Stimulated activated naive CD8-positive, alpha-beta T cell treated with anti-CD3 and anti-CD28 coated beads, Interleukin-15, Interleukin-2, amounts not matched to agents 100 U/mL and 50 U/mL, for 24 hours (primary cell): Measurements from ENCODE around the gene FLNB.
A peak's percentile ranks its signal among the peaks of the same experiment; 100 is the strongest.

Source experiments
- ATAC-seq: fragments of 150-1000 bp; cut with Tn5 transposase; one replicate; pipeline ENCODE4 v1.10.0; 2021
- DNase-seq: peaks from one replicate; pipeline ENCODE4 v3.0.0; 2021

Gene FLNB

GRCh38 chr3:58163234-58163633, 155.0 kb downstream of the FLNB start:
- no peak for ATAC-seq
- DNase-seq = no peak

GRCh38 chr3:58164199-58164879, 156.1 kb downstream of the FLNB start:
- DNase-seq (no peak), ATAC-seq (no peak)

GRCh38 chr3:58164906-58165821, 156.9 kb downstream of the FLNB start:
- ATAC-seq (no peak), DNase-seq (no peak)

GRCh38 chr3:58167431-58168351, 159.5 kb downstream of the FLNB start:
- peak; percentile 80 for DNase-seq
- peak; percentile 83 for ATAC-seq

DNA sequence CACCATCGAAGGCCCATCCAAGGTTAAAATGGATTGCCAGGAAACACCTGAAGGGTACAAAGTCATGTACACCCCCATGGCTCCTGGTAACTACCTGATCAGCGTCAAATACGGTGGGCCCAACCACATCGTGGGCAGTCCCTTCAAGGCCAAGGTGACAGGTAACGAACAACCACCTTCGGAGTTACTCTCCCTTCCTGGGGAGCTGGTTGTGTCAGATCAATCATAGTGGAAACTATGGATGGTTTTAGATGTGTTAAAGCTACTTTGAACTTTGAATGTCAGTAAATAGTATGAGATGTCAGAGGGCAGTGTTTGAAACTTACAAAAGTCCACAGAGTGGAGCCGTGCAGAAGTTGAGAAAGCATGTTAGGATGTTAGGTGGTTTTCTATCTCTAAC, 160.3 kb downstream of the FLNB start:
- no peak for ATAC-seq

GRCh38 chr3:58169371-58169770, 161.1 kb downstream of the FLNB start:
- no peak for DNase-seq
- no peak for ATAC-seq

More for the DNA sequence above, 160.3 kb downstream of the FLNB start:
- no peak for DNase-seq

- DNase-seq = no peak
- ATAC-seq = no peak
Observed at GRCh38 chr3:58170376-58170775, 162.2 kb downstream of the FLNB start.

GRCh38 chr3:58171126-58171525, 162.9 kb downstream of the FLNB start:
- no peak for ATAC-seq
- DNase-seq = no peak

DNA sequence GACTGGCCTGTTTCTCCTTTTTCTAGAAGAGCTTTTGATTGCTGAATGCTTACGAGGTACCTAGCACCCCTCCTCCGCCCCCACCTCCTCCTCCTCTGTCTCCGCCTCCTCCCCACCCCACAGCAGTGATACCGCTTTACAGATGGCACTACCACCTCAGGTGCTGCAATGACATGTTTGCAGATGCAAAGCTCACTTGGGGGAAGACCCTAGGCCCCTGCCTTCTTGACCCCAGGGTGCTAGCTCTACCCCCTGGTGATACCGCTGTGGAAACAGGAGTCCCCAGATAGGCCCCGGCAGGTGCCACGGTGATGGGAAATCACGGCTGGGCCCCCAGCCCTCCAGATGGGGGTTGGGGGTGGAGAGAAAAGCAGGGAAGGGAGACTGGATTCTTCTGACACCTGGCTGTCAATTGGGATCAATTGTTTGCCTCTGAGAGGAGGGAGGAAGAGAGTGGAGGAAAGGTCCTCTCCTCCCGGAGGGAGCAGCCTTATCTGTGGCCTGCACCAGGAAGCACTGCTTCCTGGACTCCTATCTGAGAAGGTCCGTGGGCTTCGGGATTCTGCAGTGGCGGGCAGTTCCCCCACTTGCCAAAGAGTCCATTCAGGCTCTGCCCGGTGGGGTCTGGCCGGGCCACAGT, 164.9 kb downstream of the FLNB start:
- ATAC-seq (no peak), DNase-seq (no peak)

- DNase-seq (peak; percentile 55), ATAC-seq (no peak)
Observed at GRCh38 chr3:58173669-58174398, 165.6 kb downstream of the FLNB start.

DNA sequence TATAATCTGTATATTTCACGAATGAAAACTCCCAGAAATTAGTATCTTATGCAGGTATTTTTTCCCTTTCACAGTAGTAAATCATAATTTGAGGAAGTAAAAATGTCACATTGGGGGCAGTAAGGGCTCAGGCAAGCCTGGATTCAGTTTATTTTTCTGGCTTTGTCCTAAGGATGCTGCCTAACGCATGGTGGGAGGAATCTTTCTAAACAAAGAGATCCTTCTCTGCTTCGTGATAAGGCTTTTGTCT, 166.9 kb downstream of the FLNB start:
- DNase-seq = no peak
- no peak for ATAC-seq

DNA sequence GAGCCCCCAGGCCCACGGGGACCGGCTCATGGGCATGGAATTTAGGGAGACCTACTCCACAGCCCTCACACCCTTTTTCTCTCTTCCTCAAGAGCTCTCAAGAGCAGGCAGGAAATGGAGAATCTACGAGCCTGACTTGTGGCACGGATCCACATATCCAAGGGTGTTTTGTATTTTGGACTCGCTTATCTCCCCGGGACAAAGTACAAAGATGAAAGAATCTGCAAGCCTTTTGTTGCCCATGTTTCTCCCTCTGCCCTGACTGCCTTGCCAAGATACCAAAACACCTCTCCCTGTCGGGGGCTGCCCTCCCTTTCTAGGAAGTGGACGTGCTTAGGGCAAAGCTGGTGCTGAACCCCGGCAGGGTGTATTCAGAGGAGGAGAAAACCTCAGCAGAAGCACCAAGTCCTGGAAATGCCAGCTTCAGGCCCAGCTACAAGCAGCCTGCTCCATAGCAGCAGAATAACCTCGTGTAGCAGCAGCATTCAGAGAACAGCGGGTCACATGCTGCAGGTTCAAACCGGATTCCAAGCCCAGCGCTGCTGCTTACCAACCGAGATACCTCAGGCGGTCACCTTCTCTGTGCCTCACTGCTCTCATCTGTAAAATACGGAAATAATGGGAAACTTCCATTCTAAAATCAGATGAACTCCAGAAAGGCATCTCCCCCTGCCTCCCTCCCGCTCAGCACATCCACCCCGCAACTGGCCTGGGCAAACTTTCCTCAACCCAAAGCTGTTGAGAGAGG, 167.4 kb downstream of the FLNB start:
- DNase-seq = no peak

GRCh38 chr3:58176185-58176530, 167.9 kb downstream of the FLNB start:
- DNase-seq (no peak), ATAC-seq (no peak)

More for the DNA sequence above, 167.4 kb downstream of the FLNB start:
- ATAC-seq = no peak

DNA sequence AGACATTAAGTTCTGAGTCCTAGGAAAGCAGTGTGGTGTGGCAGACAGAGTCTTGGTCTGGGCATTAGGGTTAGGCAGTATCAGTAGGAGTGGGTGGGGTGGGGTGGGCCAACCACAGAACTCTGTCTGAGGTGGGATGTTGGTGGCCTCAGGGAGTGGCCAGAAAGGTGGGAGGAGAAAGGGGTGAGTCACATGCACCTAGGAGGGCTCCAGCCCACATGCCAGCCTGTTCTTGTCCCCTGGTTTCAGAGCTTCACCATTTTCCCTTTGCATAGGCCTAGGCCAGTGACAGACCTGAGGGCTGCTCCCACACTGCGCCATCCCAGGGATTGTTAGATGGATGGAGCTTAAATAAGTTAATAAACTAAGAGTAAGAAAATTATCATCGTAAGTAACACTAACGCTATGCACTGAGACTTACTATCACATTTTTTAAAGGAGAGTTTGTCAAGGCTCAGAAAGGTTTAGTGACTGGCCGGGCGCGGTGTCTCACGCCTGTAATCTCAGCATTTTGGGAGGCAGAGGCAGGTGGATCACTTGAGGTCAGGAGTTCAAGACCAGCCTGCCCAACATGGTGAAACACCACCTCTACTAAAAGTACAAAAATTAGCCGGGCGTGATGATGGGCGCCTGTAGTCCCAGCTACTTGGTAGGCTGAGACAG, 168.7 kb downstream of the FLNB start:
- DNase-seq = no peak

GRCh38 chr3:58177747-58178527, 169.7 kb downstream of the FLNB start:
- DNase-seq = peak; percentile 96
- peak; percentile 88 for ATAC-seq

More for the DNA sequence above, 168.7 kb downstream of the FLNB start:
- ATAC-seq = peak; percentile 11

DNA sequence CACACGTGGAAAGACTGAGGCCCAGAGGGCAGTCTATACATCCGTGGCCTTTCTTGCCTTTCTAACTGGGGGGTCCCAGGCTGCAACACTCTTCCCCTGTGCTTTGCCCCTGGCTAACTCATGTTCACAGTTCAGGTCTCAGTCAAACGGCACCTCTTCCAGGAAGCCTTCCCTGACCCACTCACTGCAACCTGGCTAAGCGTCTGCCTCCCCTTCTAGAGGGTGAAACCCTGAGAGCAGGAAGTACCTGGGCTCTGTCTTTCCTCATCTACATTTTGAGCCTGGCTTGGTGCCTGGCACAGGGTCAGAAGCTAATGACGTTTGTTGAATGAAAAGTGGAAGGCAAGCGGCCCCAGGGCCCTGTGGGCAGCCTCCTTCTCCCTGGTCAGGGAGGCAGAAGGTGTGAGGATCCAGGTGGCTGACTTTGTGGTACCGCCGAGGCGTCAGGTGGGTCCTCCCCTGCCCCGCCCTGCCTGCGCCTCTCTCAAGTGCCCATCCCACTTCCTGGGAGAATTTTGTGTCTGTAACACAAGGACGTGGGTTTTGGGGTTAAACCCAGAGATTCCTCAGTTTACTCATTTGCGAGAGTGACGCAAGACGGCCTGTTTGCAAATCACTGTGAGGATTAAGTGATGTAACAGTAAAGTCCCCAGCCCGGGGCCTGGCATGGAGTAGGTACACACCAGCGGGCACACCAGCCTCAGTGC, 170.5 kb downstream of the FLNB start:
- no peak for ATAC-seq

DNA sequence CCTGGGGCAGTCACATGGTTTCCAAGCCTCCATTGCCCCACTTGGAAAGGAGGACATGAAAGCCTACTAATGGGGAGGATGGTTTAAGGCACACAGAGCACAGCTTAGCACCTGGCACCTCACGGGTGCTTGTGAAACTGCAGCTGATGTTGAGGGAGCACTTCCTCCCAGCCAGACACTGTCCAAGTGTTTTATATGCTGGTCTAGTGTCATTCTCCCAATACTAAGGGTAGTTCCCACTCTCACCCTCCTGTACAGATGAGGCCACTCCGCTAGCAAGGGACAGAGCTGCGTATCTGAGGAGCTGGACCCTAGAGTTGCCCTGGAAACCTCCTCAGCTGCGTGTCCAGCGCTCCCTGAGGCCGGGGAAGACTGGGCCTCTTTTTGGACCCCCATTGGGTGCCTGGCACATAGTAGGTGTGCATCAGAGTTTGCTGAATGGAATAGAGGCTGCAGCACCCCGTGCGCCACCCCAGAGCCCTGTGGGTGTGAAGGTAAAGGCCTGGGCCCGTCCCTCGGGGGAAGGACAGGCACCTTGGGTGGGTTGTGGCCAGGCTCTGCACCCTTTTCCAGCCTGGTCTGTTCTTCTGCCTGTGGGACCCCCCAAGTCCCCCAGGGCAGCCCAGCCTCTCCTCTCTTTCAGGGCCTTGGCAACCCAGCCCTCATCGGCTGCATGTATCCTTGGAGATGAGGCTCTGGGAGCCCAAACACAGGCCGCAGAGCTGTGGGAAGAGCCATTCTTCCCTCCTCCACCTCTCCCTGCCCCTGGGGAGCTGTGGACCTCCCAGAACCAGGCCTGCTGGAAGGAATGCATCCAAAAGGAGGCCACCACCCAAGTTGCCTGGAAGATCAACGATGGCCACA, 171.2 kb downstream of the FLNB start:
- DNase-seq (no peak), ATAC-seq (no peak)

More for the DNA sequence above, 170.5 kb downstream of the FLNB start:
- no peak for DNase-seq
